Neural cell (in vitro differentiated cells): ENCODE measurements around the gene LHPP. TPM values are rescaled to one million over a fixed set of nuclear protein-coding genes. Genes with fewer than 3 reads are reported as not detected.

ENCODE experiments used
- H2AFZ ChIP-seq: fragments of 200-600, 300-800 bp; sonication (generic), shearing (Covaris generic); 2 replicates; pipeline ENCODE4 v1.6.0; 2014; ENCODE audit warnings: low read depth, mild to moderate bottlenecking, antibody characterized with exemption, low read length, moderate library complexity
- H3F3A ChIP-seq: fragments of 200-600 bp; shearing (Covaris generic); 2 replicates; pipeline ENCODE4 v1.6.1; 2016; ENCODE audit warnings: mild to moderate bottlenecking, moderate library complexity, mixed read lengths, antibody characterized with exemption, low read length; ENCODE audit not compliant: insufficient read depth, poor library complexity, severe bottlenecking
- H3K27ac ChIP-seq: fragments of 200-600, 300-800 bp; sonication (generic), shearing (Covaris generic); 2 replicates; pipeline ENCODE4 v1.5.1; 2014; ENCODE audit warnings: mild to moderate bottlenecking, low read length, moderate library complexity
- H3K27me3 ChIP-seq: fragments of 300-800, 200-600 bp; sonication (generic), shearing (Covaris generic); 2 replicates; pipeline ENCODE4 v1.6.0; 2014; ENCODE audit warnings: mild to moderate bottlenecking, low read depth, low read length, moderate library complexity; ENCODE audit not compliant: insufficient read depth
- H3K36me3 ChIP-seq: fragments of 300-800, 200-600 bp; sonication (generic), shearing (Covaris generic); 2 replicates; pipeline ENCODE4 v1.5.1; 2014; ENCODE audit warnings: mild to moderate bottlenecking, antibody characterized with exemption, low read length, moderate library complexity; ENCODE audit not compliant: insufficient read depth
- H3K4me2 ChIP-seq: fragments of 300-800, 200-600 bp; sonication (generic), shearing (Covaris generic); 2 replicates; pipeline ENCODE4 v1.6.0; 2014; ENCODE audit warnings: mild to moderate bottlenecking, low read length
- H3K4me3 ChIP-seq: fragments of 300-800, 200-600 bp; sonication (generic), shearing (Covaris generic); 2 replicates; pipeline ENCODE4 v1.5.1; 2014; ENCODE audit warnings: mild to moderate bottlenecking, low read length, moderate library complexity
- H3K79me2 ChIP-seq: fragments of 200-600 bp; shearing (Covaris generic); replicated peaks from 2 replicates; pipeline ENCODE4 v1.6.0; 2014; ENCODE audit warnings: mild to moderate bottlenecking, low read length, moderate library complexity; ENCODE audit not compliant: insufficient read depth
- H3K9ac ChIP-seq: fragments of 300-800, 200-600 bp; sonication (generic), shearing (Covaris generic); 2 replicates; pipeline ENCODE4 v1.6.1; 2016; ENCODE audit warnings: mild to moderate bottlenecking, low read length, mixed read lengths
- H3K9me2 ChIP-seq: fragments of 200-600 bp; shearing (Covaris generic); 2 replicates; pipeline ENCODE4 v1.6.1; 2016; ENCODE audit warnings: mild to moderate bottlenecking, low read length, mixed read lengths; ENCODE audit not compliant: insufficient read depth
- H3K9me3 ChIP-seq: fragments of 200-600, 300-800 bp; sonication (generic), shearing (Covaris generic); 2 replicates; pipeline ENCODE4 v1.6.1; 2016; ENCODE audit warnings: mild to moderate bottlenecking, mixed run types, low read length, moderate library complexity, mixed read lengths
- H4K20me1 ChIP-seq: fragments of 200-600 bp; shearing (Covaris generic); 2 replicates; pipeline ENCODE4 v1.6.1; 2016; ENCODE audit warnings: mild to moderate bottlenecking, mixed run types; ENCODE audit not compliant: insufficient read depth
- CTCF ChIP-seq: fragments of 450-650 bp; IDR thresholded peaks from 2 replicates; pipeline ENCODE4 v1.5.1; 2014; ENCODE audit warnings: antibody characterized with exemption, mild to moderate bottlenecking, moderate library complexity; ENCODE audit not compliant: poor library complexity, severe bottlenecking
- EP300 ChIP-seq: fragments of 450-650 bp; conservative IDR thresholded peaks from 2 replicates; pipeline ENCODE4 v1.6.1; 2014; ENCODE audit warnings: antibody characterized with exemption, mild to moderate bottlenecking, moderate library complexity; ENCODE audit not compliant: poor library complexity, severe bottlenecking
- EZH2 ChIP-seq: fragments of 200-600, 300-800 bp; shearing (Covaris generic), sonication (generic); IDR thresholded peaks from 2 replicates; pipeline ENCODE4 v1.6.1; 2014; ENCODE audit warnings: antibody characterized with exemption, low read length, borderline replicate concordance, mild to moderate bottlenecking; ENCODE audit not compliant: insufficient read depth, poor library complexity, severe bottlenecking
- MXI1 ChIP-seq: fragments of 450-650 bp; conservative IDR thresholded peaks from 2 replicates; pipeline ENCODE4 v1.6.1; 2014; ENCODE audit warnings: antibody characterized with exemption, mild to moderate bottlenecking; ENCODE audit not compliant: poor library complexity, severe bottlenecking
- POLR2AphosphoS5 ChIP-seq: IDR thresholded peaks from 2 replicates; pipeline ENCODE4 v1.6.1; 2012
- RAD21 ChIP-seq: fragments of 450-650 bp; conservative IDR thresholded peaks from 2 replicates; pipeline ENCODE4 v1.6.1; 2014; ENCODE audit warnings: antibody characterized with exemption, mild to moderate bottlenecking, moderate library complexity
- REST ChIP-seq: IDR thresholded peaks from 2 replicates; pipeline ENCODE4 v1.6.1; 2012; ENCODE audit warnings: borderline replicate concordance
- SMC3 ChIP-seq: fragments of 450-650 bp; conservative IDR thresholded peaks from 2 replicates; pipeline ENCODE4 v1.6.1; 2014; ENCODE audit warnings: antibody characterized with exemption, mild to moderate bottlenecking, moderate library complexity; ENCODE audit not compliant: poor library complexity
- TAF1 ChIP-seq: IDR thresholded peaks from 2 replicates; pipeline ENCODE4 v1.6.1; 2012; ENCODE audit warnings: low read depth
- polyA plus RNA-seq: library from polyadenylated mRNA; depleted of rRNA; stranded (reverse); fragments of >200 nt; gene quantifications from 2 replicates; pipeline ENCODE4 v1.2.3, GENCODE V29; 2014

The LHPP gene
- polyA plus RNA-seq, 1 donor from 2014 or later = 16.0 TPM

- Histone ChIP-seq H3K9ac (no peak overlapping the region), H4K20me1 (no peaks in the 10 kb centered on the region), H3K4me2 (no peak overlapping the region), H3F3A (no peaks in the 10 kb centered on the region), H3K9me3 (no peaks in the 10 kb centered on the region), H2AFZ (no peak overlapping the region), H3K79me2 (no peaks in the 10 kb centered on the region), H3K27me3 (no peaks in the 10 kb centered on the region), H3K36me3 (no peaks in the 10 kb centered on the region), H3K9me2 (no peaks in the 10 kb centered on the region), H3K4me3 (no peak overlapping the region), H3K27ac (no peak overlapping the region)
- no peak for TF ChIP-seq MXI1
- no peak for TF ChIP-seq POLR2AphosphoS5
- TF ChIP-seq RAD21 = no peak
- no peak for TF ChIP-seq EZH2
- no peak for TF ChIP-seq EP300
- TF ChIP-seq CTCF = no peak
- no peak for TF ChIP-seq TAF1
- no peak for TF ChIP-seq REST
- no peak for TF ChIP-seq SMC3
Observed at GRCh38 chr10:124600051-124600880, 138.6 kb downstream of the LHPP start.

- no peaks in the 10 kb centered on the region for H3K9me2 ChIP-seq
- H3K4me3 ChIP-seq = no peak overlapping the region
- H3K9me3 ChIP-seq = no peaks in the 10 kb centered on the region
- H2AFZ ChIP-seq = no peak overlapping the region
- H3K27me3 ChIP-seq = no peaks in the 10 kb centered on the region
- no peaks in the 10 kb centered on the region for H3F3A ChIP-seq
- TF ChIP-seq MXI1 (no peak), CTCF (no peak), TAF1 (no peak), REST (no peak), POLR2AphosphoS5 (no peak), SMC3 (no peak)
- H3K9ac ChIP-seq = no peak overlapping the region
- no peak overlapping the region for H3K4me2 ChIP-seq
- no peaks in the 10 kb centered on the region for H3K79me2 ChIP-seq
- H3K36me3 ChIP-seq = no peaks in the 10 kb centered on the region
- no peak overlapping the region for H3K27ac ChIP-seq
- no peaks in the 10 kb centered on the region for H4K20me1 ChIP-seq
Observed at GRCh38 chr10:124601016-124601415, 139.4 kb downstream of the LHPP start.
